PC-9 (cell line): Measurements from ENCODE around the gene PLA2G2D. TPM values are rescaled to one million over a fixed set of nuclear protein-coding genes. Genes with fewer than 3 reads are reported as not detected.

Experiments used
- BruUV-seq: library from RNA; stranded (reverse); fragments of 400-500 nt; replicated peaks from 2 replicates; lab custom pipeline; 2021; lab: Mats Ljungman, UMichigan
- CTCF ChIA-PET: fragments of 300-600 bp; sonication (Branson Sonifier 250); formaldehyde crosslinking; loops from one replicate; lab custom pipeline; 2022; ENCODE audit warnings: antibody characterized with exemption; lab: Charles Lee
- POLR2A ChIA-PET: fragments of 300-600 bp; sonication (Branson Sonifier 250); formaldehyde crosslinking; loops from one replicate; lab custom pipeline; 2022; ENCODE audit warnings: antibody characterized with exemption; ENCODE audit not compliant: unreplicated experiment; lab: Charles Lee
- DNase-seq, 2 experiments: peaks; one replicate each; pipeline versions ENCODE4 v3.0.0 to v3.0.0-alpha.2; 2015 to 2022; ENCODE audit warnings: mixed read lengths in 1 of 2
- H2AFZ ChIP-seq: fragments of 200-600 bp; sonication (generic); 2 replicates; pipeline ENCODE4 v1.8.1; 2017; ENCODE audit warnings: antibody characterized with exemption
- H3F3A ChIP-seq: fragments of 200-600 bp; sonication (generic); 2 replicates; pipeline ENCODE4 v1.8.1; 2017; ENCODE audit warnings: antibody characterized with exemption, mild to moderate bottlenecking, low read depth; ENCODE audit not compliant: insufficient read depth
- H3K27ac ChIP-seq: fragments of 200-600 bp; sonication (generic); 2 replicates; pipeline ENCODE4 v1.6.1; 2016; ENCODE audit warnings: mixed run types
- H3K27me3 ChIP-seq: fragments of 200-600 bp; sonication (generic); 2 replicates; pipeline ENCODE4 v1.6.1; 2016; ENCODE audit warnings: low read depth, mixed run types; ENCODE audit not compliant: insufficient read depth
- H3K36me3 ChIP-seq: fragments of 200-600 bp; sonication (generic); 2 replicates; pipeline ENCODE4 v1.6.1; 2016; ENCODE audit warnings: low read depth, mixed run types
- H3K4me1 ChIP-seq: fragments of 200-600 bp; sonication (generic); replicated peaks from 2 replicates; pipeline ENCODE4 v1.6.1; 2016; ENCODE audit warnings: mixed run types; ENCODE audit not compliant: insufficient read depth
- H3K4me2 ChIP-seq: fragments of 200-600 bp; sonication (generic); 2 replicates; pipeline ENCODE4 v1.6.1; 2017; ENCODE audit warnings: mixed run types
- H3K4me3 ChIP-seq: fragments of 200-600 bp; sonication (generic); 2 replicates; pipeline ENCODE4 v1.6.1; 2016; ENCODE audit warnings: mixed run types
- H3K79me2 ChIP-seq: fragments of 200-600 bp; sonication (generic); 2 replicates; pipeline ENCODE4 v1.6.1; 2017; ENCODE audit warnings: low read depth, mixed run types
- H3K9me2 ChIP-seq: fragments of 200-600 bp; sonication (generic); 2 replicates; pipeline ENCODE4 v1.8.1; 2017; ENCODE audit warnings: mild to moderate bottlenecking; ENCODE audit not compliant: insufficient read depth
- H3K9me3 ChIP-seq: fragments of 200-600 bp; sonication (generic); 2 replicates; pipeline ENCODE4 v1.8.1; 2016; ENCODE audit warnings: low read depth; ENCODE audit not compliant: insufficient read depth
- H4K20me1 ChIP-seq: fragments of 200-600 bp; sonication (generic); 2 replicates; pipeline ENCODE4 v1.8.1; 2017; ENCODE audit not compliant: insufficient read depth
- EZH2 ChIP-seq: fragments of 200-600 bp; sonication (generic); IDR thresholded peaks from 2 replicates; pipeline ENCODE4 v1.8.0; 2017; ENCODE audit warnings: antibody characterized with exemption, low read depth
- intact Hi-C: fragments of 100-400 bp; cut with micrococcal nuclease; formaldehyde crosslinking; loops from one replicate; pipeline ENCODE4 v1.10.0; 2022; ENCODE audit not compliant: unreplicated experiment
- total RNA-seq: library from RNA; stranded (reverse); gene quantifications from 2 replicates; pipeline ENCODE4 v1.2.3, GENCODE V29; 2021
- TF ChIP-seq, protein P1 (sequence below): fragments of 200-600 bp; sonication (generic); conservative IDR thresholded peaks from 2 replicates; pipeline ENCODE4 v1.6.1; 2017; ENCODE audit warnings: mixed run types, antibody characterized with exemption, mild to moderate bottlenecking, moderate library complexity

Gene PLA2G2D
- total RNA-seq, 1 experiment from 2014 or later: not detected

DNA sequence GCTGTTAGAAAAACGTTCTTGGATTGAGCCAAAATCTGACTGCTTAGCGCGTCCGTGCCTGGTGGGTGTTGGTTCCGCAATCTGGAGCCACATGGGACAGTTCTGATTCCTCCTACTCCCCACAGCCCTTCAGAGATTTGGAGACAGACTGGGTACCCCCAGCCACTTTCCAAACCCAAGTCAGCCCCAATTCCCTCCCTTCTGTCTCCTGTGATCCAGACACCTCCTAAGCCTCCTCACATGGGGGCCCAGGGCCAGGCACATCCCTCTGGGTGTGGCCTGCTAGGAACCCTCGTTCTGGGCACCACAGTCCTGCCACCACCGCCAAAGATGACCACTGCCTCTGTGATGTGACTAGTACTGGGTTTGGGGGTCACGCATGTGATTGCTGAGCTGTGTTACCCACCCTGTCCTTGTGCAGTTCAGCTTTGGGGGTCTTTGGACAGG lies 44.6 kb downstream of the PLA2G2D start:
- Histone ChIP-seq H3K79me2 (no peaks in the 10 kb centered on the region), H3K4me2 (no peak overlapping the region), H3K36me3 (no peaks in the 10 kb centered on the region), H3K4me3 (no peak overlapping the region), H3K9me2 (no peaks in the 10 kb centered on the region), H3K9me3 (no peaks in the 10 kb centered on the region), H3K27me3 (no peaks in the 10 kb centered on the region), H3F3A (no peaks in the 10 kb centered on the region), H3K4me1 (no peaks in the 10 kb centered on the region), H3K27ac (no peak overlapping the region), H2AFZ (no peak overlapping the region), H4K20me1 (no peaks in the 10 kb centered on the region)
- intact Hi-C loops: no loop called here
- CTCF ChIA-PET: no interaction called here
- no peak for DNase-seq
- no peak for TF ChIP-seq EZH2
- TF ChIP-seq, protein P1, sequence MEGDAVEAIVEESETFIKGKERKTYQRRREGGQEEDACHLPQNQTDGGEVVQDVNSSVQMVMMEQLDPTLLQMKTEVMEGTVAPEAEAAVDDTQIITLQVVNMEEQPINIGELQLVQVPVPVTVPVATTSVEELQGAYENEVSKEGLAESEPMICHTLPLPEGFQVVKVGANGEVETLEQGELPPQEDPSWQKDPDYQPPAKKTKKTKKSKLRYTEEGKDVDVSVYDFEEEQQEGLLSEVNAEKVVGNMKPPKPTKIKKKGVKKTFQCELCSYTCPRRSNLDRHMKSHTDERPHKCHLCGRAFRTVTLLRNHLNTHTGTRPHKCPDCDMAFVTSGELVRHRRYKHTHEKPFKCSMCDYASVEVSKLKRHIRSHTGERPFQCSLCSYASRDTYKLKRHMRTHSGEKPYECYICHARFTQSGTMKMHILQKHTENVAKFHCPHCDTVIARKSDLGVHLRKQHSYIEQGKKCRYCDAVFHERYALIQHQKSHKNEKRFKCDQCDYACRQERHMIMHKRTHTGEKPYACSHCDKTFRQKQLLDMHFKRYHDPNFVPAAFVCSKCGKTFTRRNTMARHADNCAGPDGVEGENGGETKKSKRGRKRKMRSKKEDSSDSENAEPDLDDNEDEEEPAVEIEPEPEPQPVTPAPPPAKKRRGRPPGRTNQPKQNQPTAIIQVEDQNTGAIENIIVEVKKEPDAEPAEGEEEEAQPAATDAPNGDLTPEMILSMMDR: no peak
- POLR2A ChIA-PET: no interaction called here
- no TSS peak for BruUV-seq

DNA sequence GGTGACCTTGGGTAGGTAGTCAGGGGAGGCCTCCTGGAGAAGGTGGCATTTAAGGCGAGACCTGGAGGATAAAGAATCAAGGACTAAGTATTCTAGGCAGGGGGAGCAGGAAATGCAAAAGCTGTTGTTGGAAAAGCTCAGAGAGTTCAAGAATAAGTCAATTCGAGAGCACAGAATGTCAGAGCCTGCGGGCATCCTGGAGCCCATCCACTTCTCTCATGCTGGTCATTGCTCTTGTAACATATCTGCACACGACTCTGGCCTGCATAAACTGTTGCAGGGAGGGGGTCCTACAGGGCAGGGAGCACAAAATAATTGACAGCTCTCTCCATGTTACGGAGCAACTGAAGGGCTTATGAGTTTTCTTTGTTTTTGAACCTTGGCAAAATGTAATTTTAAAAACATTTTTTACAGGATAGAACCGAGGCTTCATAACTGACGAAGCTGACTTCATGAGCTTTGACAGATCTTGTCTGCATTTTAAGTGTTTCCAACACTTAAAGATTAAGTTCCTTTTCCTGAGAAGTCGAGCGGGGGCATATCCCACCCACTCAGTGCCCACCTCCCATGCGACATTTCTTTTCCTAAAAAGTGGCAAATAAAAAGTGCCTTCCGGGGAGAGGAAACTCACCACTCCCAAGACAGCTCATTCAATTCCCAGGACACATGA lies 45.1 kb downstream of the PLA2G2D start:
- no peak overlapping the region for H2AFZ ChIP-seq
- DNase-seq: no peak
- H3K9me2 ChIP-seq: no peaks in the 10 kb centered on the region
- no peaks in the 10 kb centered on the region for H3F3A ChIP-seq
- H3K4me1 ChIP-seq: no peaks in the 10 kb centered on the region
- no TSS peak for BruUV-seq
- H3K27me3 ChIP-seq: no peaks in the 10 kb centered on the region
- H3K4me2 ChIP-seq: no peak overlapping the region
- H4K20me1 ChIP-seq: no peaks in the 10 kb centered on the region
- CTCF ChIA-PET: no interaction called here
- intact Hi-C loops: no loop called here
- no peak for TF ChIP-seq EZH2
- TF ChIP-seq, protein P1: no peak
- no peaks in the 10 kb centered on the region for H3K9me3 ChIP-seq
- no peak overlapping the region for H3K27ac ChIP-seq
- no peaks in the 10 kb centered on the region for H3K36me3 ChIP-seq
- H3K79me2 ChIP-seq: no peaks in the 10 kb centered on the region
- no peak overlapping the region for H3K4me3 ChIP-seq
- POLR2A ChIA-PET: interaction anchor here (0.7 kb wide), 1 partner anchor 16 kb away, joined by 4 read pairs; no protein-coding TSS in a partner anchor

DNA sequence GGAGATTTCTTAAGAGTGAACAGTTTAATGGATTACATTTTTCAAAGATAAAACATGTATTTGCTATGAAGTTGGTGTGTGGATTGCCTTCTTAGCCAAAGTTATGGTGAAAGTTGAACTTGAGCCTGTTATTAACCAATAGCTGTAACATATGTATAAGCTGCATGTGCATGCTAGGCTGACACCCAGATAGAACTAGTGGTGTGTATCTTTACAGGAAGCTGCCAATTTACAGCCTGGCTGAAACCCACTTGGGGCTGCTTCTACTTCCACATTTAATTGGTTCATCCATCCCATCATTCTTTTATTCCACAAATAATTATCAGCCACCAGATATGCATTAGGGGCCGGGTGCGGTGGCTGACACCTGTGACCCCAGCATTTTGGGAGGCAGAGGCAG lies 46.1 kb downstream of the PLA2G2D start:
- Histone ChIP-seq H4K20me1 (no peaks in the 10 kb centered on the region), H3K27me3 (no peaks in the 10 kb centered on the region), H2AFZ (no peak overlapping the region), H3K4me2 (no peak overlapping the region), H3K4me1 (no peaks in the 10 kb centered on the region), H3K9me2 (no peaks in the 10 kb centered on the region), H3K4me3 (no peak overlapping the region), H3K79me2 (no peaks in the 10 kb centered on the region), H3F3A (no peaks in the 10 kb centered on the region), H3K36me3 (no peaks in the 10 kb centered on the region), H3K9me3 (no peaks in the 10 kb centered on the region), H3K27ac (no peak overlapping the region)
- POLR2A ChIA-PET: no interaction called here
- no peak for DNase-seq
- no TSS peak for BruUV-seq
- intact Hi-C loops: no loop called here
- CTCF ChIA-PET: no interaction called here
- TF ChIP-seq, protein P1: no peak
- no peak for TF ChIP-seq EZH2
